Kidney (tissue), 14 donors: ENCODE data around the gene SEC23B. TPM values are rescaled to one million over a fixed set of nuclear protein-coding genes. Genes with fewer than 3 reads are reported as not detected.

Experiments used
- DNase-seq, 5 donors: peaks; one replicate each; pipeline ENCODE4 v3.0.0-alpha.2; 2013 to 2020
- FAIRE-seq: peaks from 2 replicates; lab custom pipeline; 2012; peaks lifted over from hg19 to GRCh38; lab: Jason Lieb, UNC
- H3K27ac ChIP-seq, 2 donors: one replicate each; pipeline ENCODE4 v1.7.0; 2013; ENCODE audit warnings: low read depth in 2 of 2, low read length in 2 of 2, inconsistent platforms in 1 of 2
- H3K27me3 ChIP-seq: one replicate; pipeline ENCODE4 v1.7.1; 2013; ENCODE audit warnings: low read length, inconsistent platforms; ENCODE audit not compliant: control insufficient read depth, insufficient read depth
- H3K36me3 ChIP-seq, 3 donors: one replicate each; pipeline versions ENCODE4 v1.7.0 to v1.7.1; 2013; ENCODE audit warnings: low read length in 3 of 3, control low read depth in 1 of 3, inconsistent platforms in 1 of 3; ENCODE audit not compliant: insufficient read depth in 3 of 3, control insufficient read depth in 2 of 3
- H3K4me1 ChIP-seq, 3 donors: one replicate each; pipeline versions ENCODE4 v1.7.0 to v1.7.1; 2013; ENCODE audit warnings: low read length in 3 of 3, inconsistent platforms in 1 of 3, low read depth in 1 of 3; ENCODE audit not compliant: control insufficient read depth in 2 of 3, insufficient read depth in 2 of 3
- H3K4me3 ChIP-seq, 3 donors: one replicate each; pipeline versions ENCODE4 v1.7.0 to v1.8.1; 2013; ENCODE audit warnings: low read length in 3 of 3, control low read depth in 1 of 3, inconsistent platforms in 1 of 3
- H3K9ac ChIP-seq, 3 donors: one replicate each; pipeline versions ENCODE4 v1.7.0 to v1.7.1; 2013; ENCODE audit warnings: low read length in 3 of 3, control low read depth in 1 of 3, inconsistent platforms in 1 of 3
- H3K9me3 ChIP-seq, 3 donors: one replicate each; pipeline versions ENCODE4 v1.7.0 to v1.7.1; 2013; ENCODE audit warnings: low read length in 3 of 3, control low read depth in 1 of 3, inconsistent platforms in 1 of 3; ENCODE audit not compliant: control insufficient read depth in 2 of 3, insufficient read depth in 1 of 3
- intact Hi-C: fragments of 100-400 bp; cut with DNase I; formaldehyde crosslinking; loops from one replicate; pipeline ENCODE4 v1.11.1; 2022
- polyA plus RNA-seq: library from polyadenylated mRNA; stranded (reverse); fragments of 350-450 nt; fragmentation: Illumina TruSeq; extraction: RNeasy Lipid Tissue Mini Kit (QIAGEN cat#74804); gene quantifications from one replicate; pipeline ENCODE4 v1.2.3, GENCODE V29; 2014; ENCODE audit warnings: low read depth, low replicate concordance; ENCODE audit not compliant: insufficient read depth
- total RNA-seq: library from RNA; stranded (reverse); fragmentation: NEBNext Ultra II Directional; extraction: Animal tissue kit (Norgen Biotek cat#: 25700); gene quantifications from one replicate; pipeline ENCODE4 v1.2.1, GENCODE V29; 2021
- TF ChIP-seq, protein P1 (sequence below): IDR thresholded peaks from 3 replicates; pipeline ENCODE4 v1.5.1; 2012; ENCODE audit warnings: mild to moderate bottlenecking, moderate library complexity, borderline replicate concordance; ENCODE audit not compliant: insufficient read depth; ENCODE audit errors: extremely low read depth
- donor health status: control.
- donor health status: control.
- donor health status: control.
- donor health status: control.
- donor health status: control.
- donor health status: DM: yes; HTN: yes; CAD: no.
- donor health status: Normal renal cell carcinoma (clear cell type).

The SEC23B gene
- total and polyA plus RNA-seq, 2 donors from 2014 or later = 46.4 to 67.3 TPM

DNA sequence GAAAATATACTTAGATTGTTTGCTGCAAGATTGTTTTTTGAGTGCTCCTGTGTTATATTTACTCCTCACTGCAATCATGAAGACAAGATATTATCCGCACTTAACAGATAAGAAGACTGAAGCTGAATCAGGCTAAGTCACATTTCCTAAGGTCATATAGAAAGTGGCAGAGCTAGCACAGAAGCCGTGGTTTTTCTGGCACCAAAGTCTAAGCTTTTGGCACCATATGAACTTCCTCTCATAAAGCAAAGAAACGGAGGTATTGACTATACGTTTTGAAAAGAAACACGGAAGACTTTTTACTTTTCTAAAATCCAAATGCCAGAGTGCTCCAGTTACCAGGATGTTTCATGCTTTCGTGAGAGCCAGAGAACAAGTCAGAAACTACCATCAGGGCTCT is 70.8 kb downstream of the SEC23B start:
- H3K4me1 ChIP-seq = no peaks in the 10 kb centered on the region
- H3K9me3 ChIP-seq = no peaks in the 10 kb centered on the region
- TF ChIP-seq, protein P1, sequence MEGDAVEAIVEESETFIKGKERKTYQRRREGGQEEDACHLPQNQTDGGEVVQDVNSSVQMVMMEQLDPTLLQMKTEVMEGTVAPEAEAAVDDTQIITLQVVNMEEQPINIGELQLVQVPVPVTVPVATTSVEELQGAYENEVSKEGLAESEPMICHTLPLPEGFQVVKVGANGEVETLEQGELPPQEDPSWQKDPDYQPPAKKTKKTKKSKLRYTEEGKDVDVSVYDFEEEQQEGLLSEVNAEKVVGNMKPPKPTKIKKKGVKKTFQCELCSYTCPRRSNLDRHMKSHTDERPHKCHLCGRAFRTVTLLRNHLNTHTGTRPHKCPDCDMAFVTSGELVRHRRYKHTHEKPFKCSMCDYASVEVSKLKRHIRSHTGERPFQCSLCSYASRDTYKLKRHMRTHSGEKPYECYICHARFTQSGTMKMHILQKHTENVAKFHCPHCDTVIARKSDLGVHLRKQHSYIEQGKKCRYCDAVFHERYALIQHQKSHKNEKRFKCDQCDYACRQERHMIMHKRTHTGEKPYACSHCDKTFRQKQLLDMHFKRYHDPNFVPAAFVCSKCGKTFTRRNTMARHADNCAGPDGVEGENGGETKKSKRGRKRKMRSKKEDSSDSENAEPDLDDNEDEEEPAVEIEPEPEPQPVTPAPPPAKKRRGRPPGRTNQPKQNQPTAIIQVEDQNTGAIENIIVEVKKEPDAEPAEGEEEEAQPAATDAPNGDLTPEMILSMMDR = no peak
- no peak overlapping the region for H3K27ac ChIP-seq
- H3K36me3 ChIP-seq = no peaks in the 10 kb centered on the region
- no peak overlapping the region for H3K4me3 ChIP-seq
- intact Hi-C loops = no loop called here
- FAIRE-seq (no peak), DNase-seq (no peak)
- no peaks in the 10 kb centered on the region for H3K27me3 ChIP-seq
- no peak overlapping the region for H3K9ac ChIP-seq

DNA sequence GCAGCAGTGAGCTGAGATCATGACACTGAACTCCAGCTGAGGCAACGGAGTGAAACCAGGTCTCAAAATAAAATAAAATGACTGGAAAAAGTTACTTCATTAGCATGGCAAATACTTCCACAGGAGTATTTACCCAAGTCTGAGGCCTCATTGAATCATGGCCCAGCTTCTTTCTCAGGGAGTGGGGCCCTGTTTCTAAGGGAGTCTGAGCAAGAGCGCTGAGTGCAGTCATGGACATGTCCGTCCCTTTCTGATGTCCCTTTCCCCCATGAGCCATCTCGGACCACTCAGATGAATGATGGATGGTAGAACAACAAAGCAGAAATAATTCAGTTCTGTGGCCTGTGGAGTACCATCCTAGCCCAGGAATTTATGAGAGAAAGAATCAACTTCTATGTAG is 72.3 kb downstream of the SEC23B start:
- intact Hi-C loops = no loop called here

GRCh38 chr20:18585134-18585533 is 77.4 kb downstream of the SEC23B start:
- H3K9ac ChIP-seq = no peak overlapping the region
- no peak overlapping the region for H3K4me3 ChIP-seq
- TF ChIP-seq, protein P1 = no peak
- DNase-seq (no peak), FAIRE-seq (no peak)
- no peak overlapping the region for H3K27ac ChIP-seq
- no peaks in the 10 kb centered on the region for H3K4me1 ChIP-seq
- no peaks in the 10 kb centered on the region for H3K27me3 ChIP-seq
- H3K9me3 ChIP-seq = no peaks in the 10 kb centered on the region
- intact Hi-C loops = no loop called here
- no peaks in the 10 kb centered on the region for H3K36me3 ChIP-seq

More for the DNA sequence above, 72.3 kb downstream of the SEC23B start:
- no peaks in the 10 kb centered on the region for H3K36me3 ChIP-seq
- no peak for FAIRE-seq
- no peak overlapping the region for H3K27ac ChIP-seq
- TF ChIP-seq, protein P1 = no peak
- H3K9ac ChIP-seq = no peak overlapping the region
- H3K27me3 ChIP-seq = no peaks in the 10 kb centered on the region
- H3K9me3 ChIP-seq = no peaks in the 10 kb centered on the region
- H3K4me3 ChIP-seq = no peak overlapping the region
- H3K4me1 ChIP-seq = no peaks in the 10 kb centered on the region
- DNase-seq = no peak
